Panc1 (cell line): Measurements from ENCODE around the gene OLFML2B.

ENCODE experiments used
- POLR2AphosphoS5 ChIP-seq: IDR thresholded peaks from 2 replicates; pipeline ENCODE4 v1.6.1; 2012; ENCODE audit warnings: mild to moderate bottlenecking, low read depth, low read length, moderate library complexity
- TCF7L2 ChIP-seq: IDR thresholded peaks from 2 replicates; pipeline ENCODE4 v1.6.1; 2011; ENCODE audit warnings: mild to moderate bottlenecking, low read depth, low read length, inconsistent platforms
- TF ChIP-seq, protein P1 (sequence below): fragments of 450-650 bp; IDR thresholded peaks from 2 replicates; pipeline ENCODE4 v1.5.1; 2017; ENCODE audit warnings: mild to moderate bottlenecking
- TF ChIP-seq, protein P2 (sequence below), 2 experiments: IDR thresholded peaks; 2 replicates each; pipeline ENCODE4 v1.6.1; 2011 to 2012; ENCODE audit warnings: low read depth in 2 of 2, control low read depth in 1 of 2, low read length in 1 of 2, mild to moderate bottlenecking in 1 of 2, moderate library complexity in 1 of 2; ENCODE audit not compliant: insufficient read depth in 1 of 2

DNA sequence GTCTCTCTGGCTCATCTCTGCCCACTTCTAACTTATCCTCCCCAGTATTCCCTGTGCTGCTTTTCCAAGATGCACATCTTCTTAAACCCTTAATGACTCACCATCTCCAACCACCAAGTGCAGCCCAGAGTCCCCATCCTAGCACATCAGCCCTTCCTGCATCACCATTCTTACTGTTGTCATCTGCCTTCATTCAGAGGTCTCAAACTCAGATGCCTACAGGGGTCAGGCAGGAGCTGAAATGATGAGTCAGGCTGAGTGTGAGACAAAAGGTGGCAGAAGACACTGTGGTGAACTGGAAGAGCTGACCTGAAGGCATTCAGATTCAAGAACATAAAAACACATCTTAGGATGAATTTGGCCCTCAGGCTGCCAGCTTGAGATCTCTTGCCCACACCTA, 34.6 kb downstream of the OLFML2B start:
- TF ChIP-seq, protein P1, sequence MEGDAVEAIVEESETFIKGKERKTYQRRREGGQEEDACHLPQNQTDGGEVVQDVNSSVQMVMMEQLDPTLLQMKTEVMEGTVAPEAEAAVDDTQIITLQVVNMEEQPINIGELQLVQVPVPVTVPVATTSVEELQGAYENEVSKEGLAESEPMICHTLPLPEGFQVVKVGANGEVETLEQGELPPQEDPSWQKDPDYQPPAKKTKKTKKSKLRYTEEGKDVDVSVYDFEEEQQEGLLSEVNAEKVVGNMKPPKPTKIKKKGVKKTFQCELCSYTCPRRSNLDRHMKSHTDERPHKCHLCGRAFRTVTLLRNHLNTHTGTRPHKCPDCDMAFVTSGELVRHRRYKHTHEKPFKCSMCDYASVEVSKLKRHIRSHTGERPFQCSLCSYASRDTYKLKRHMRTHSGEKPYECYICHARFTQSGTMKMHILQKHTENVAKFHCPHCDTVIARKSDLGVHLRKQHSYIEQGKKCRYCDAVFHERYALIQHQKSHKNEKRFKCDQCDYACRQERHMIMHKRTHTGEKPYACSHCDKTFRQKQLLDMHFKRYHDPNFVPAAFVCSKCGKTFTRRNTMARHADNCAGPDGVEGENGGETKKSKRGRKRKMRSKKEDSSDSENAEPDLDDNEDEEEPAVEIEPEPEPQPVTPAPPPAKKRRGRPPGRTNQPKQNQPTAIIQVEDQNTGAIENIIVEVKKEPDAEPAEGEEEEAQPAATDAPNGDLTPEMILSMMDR: no peak
- TF ChIP-seq TCF7L2 (no peak), POLR2AphosphoS5 (no peak)
- TF ChIP-seq, protein P2, sequence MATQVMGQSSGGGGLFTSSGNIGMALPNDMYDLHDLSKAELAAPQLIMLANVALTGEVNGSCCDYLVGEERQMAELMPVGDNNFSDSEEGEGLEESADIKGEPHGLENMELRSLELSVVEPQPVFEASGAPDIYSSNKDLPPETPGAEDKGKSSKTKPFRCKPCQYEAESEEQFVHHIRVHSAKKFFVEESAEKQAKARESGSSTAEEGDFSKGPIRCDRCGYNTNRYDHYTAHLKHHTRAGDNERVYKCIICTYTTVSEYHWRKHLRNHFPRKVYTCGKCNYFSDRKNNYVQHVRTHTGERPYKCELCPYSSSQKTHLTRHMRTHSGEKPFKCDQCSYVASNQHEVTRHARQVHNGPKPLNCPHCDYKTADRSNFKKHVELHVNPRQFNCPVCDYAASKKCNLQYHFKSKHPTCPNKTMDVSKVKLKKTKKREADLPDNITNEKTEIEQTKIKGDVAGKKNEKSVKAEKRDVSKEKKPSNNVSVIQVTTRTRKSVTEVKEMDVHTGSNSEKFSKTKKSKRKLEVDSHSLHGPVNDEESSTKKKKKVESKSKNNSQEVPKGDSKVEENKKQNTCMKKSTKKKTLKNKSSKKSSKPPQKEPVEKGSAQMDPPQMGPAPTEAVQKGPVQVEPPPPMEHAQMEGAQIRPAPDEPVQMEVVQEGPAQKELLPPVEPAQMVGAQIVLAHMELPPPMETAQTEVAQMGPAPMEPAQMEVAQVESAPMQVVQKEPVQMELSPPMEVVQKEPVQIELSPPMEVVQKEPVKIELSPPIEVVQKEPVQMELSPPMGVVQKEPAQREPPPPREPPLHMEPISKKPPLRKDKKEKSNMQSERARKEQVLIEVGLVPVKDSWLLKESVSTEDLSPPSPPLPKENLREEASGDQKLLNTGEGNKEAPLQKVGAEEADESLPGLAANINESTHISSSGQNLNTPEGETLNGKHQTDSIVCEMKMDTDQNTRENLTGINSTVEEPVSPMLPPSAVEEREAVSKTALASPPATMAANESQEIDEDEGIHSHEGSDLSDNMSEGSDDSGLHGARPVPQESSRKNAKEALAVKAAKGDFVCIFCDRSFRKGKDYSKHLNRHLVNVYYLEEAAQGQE (IDR thresholded peaks at IDR 0.05; ENCODE audit: insufficient read depth in 1 of 2, low read depth in 2 of 2, low read length in 1 of 2): no peak
